Breast epithelium (tissue), 3 donors: ENCODE data around the gene PROP1.
"Not testable (repeated sequence)": the region's sequence is repeated elsewhere in the genome, so short reads cannot be mapped to it uniquely, and the experiment has no call there.

Experiments used
- CTCF ChIP-seq, 3 donors: fragments of 450-650 bp; IDR thresholded peaks; one replicate each; pipeline ENCODE4 v1.5.1; 2016 to 2017; ENCODE audit warnings: antibody characterized with exemption in 3 of 3, mild to moderate bottlenecking in 3 of 3, moderate library complexity in 3 of 3
- POLR2A ChIP-seq: fragments of 450-650 bp; IDR thresholded peaks from one replicate; pipeline ENCODE4 v1.6.1; 2016; ENCODE audit warnings: antibody characterized with exemption, mild to moderate bottlenecking, moderate library complexity

GRCh38 chr5:178006536-178007231 lies 10.6 kb upstream of the PROP1 start:
- not testable (repeated sequence) for TF ChIP-seq CTCF (IDR thresholded peaks at IDR 0.05); POLR2A
